K562 (cell line): ENCODE data around the gene CCDC183. TPM values are rescaled to one million over a fixed set of nuclear protein-coding genes. Genes with fewer than 3 reads are reported as not detected.

Experiments used
- CHD2 ChIP-seq: IDR thresholded peaks from 2 replicates; pipeline ENCODE4 v1.6.1; 2011; ENCODE audit warnings: low read depth, low read length
- CREB1 ChIP-seq, 2 experiments: sonication (generic) in 1 of 2; formaldehyde crosslinking in 1 of 2; IDR thresholded peaks; 2 replicates each; pipeline versions ENCODE4 v1.6.1 to v1.8.0; 2012 to 2022; ENCODE audit warnings: inconsistent platforms in 1 of 2, mild to moderate bottlenecking in 1 of 2, missing genetic modification reagents in 1 of 2, moderate library complexity in 1 of 2
- CREM ChIP-seq: IDR thresholded peaks from 2 replicates; pipeline ENCODE4 v1.6.1; 2014; ENCODE audit warnings: antibody characterized with exemption, low read depth
- E2F3 ChIP-seq: fragments of 250-450 bp; sonication (Bioruptor Pico); IDR thresholded peaks from 2 replicates; pipeline ENCODE4 v1.4.0; 2020; ENCODE audit warnings: mild to moderate bottlenecking
- GTF2E2 ChIP-seq: fragments of 200-800 bp; sonication (Bioruptor generic); IDR thresholded peaks from 2 replicates; pipeline ENCODE4 v1.6.1; 2016; ENCODE audit warnings: missing genetic modification characterization, missing compliant biosample characterization
- MBD2 ChIP-seq: sonication (generic); IDR thresholded peaks from 2 replicates; pipeline ENCODE4 v1.6.1; 2016; ENCODE audit warnings: low read depth, borderline replicate concordance
- NRF1 ChIP-seq, 2 experiments: fragments of 450-650 bp; IDR thresholded peaks in 1 of 2; conservative IDR thresholded peaks in 1 of 2; 2 replicates each; pipeline ENCODE4 v1.6.1; 2014; ENCODE audit warnings: mild to moderate bottlenecking in 2 of 2
- PHB ChIP-seq: fragments of 250-450 bp; sonication (Bioruptor Pico); IDR thresholded peaks from 2 replicates; pipeline ENCODE4 v1.5.0; 2021
- POLR2A ChIP-seq: fragments of 450-650 bp; conservative IDR thresholded peaks from 2 replicates; pipeline ENCODE4 v1.6.1; 2016
- RBM14 ChIP-seq: fragments of 200-400 bp; formaldehyde crosslinking; IDR thresholded peaks from 2 replicates; pipeline ENCODE4 v1.6.1; 2018; ENCODE audit warnings: low read depth, mild to moderate bottlenecking, low read length, moderate library complexity, borderline replicate concordance; ENCODE audit not compliant: insufficient read depth
- RBM17 ChIP-seq: fragments of 200-400 bp; formaldehyde crosslinking; IDR thresholded peaks from 2 replicates; pipeline ENCODE4 v1.6.1; 2017; ENCODE audit warnings: low read depth, mild to moderate bottlenecking, low read length, borderline replicate concordance
- RFX1 ChIP-seq: fragments of 450-650 bp; IDR thresholded peaks from 2 replicates; pipeline ENCODE4 v1.6.1; 2016; ENCODE audit warnings: mild to moderate bottlenecking, moderate library complexity
- SP2 ChIP-seq: IDR thresholded peaks from 2 replicates; pipeline ENCODE4 v1.6.1; 2011; ENCODE audit warnings: mild to moderate bottlenecking, low read depth, low read length, moderate library complexity; ENCODE audit not compliant: poor library complexity, severe bottlenecking; ENCODE audit errors: extremely low read depth
- SRSF1 ChIP-seq: fragments of 200-400 bp; formaldehyde crosslinking; IDR thresholded peaks from 2 replicates; pipeline ENCODE4 v1.6.1; 2017; ENCODE audit warnings: mild to moderate bottlenecking, low read depth, low read length, moderate library complexity
- TARDBP ChIP-seq: fragments of 450-650 bp; IDR thresholded peaks from 2 replicates; pipeline ENCODE4 v1.6.1; 2016
- TCF3 ChIP-seq: sonication (generic); formaldehyde crosslinking; IDR thresholded peaks from 2 replicates; pipeline ENCODE4 v1.4.0; 2020; ENCODE audit warnings: mild to moderate bottlenecking, missing genetic modification reagents
- ZNF184 ChIP-seq: sonication (generic); formaldehyde crosslinking; IDR thresholded peaks from 2 replicates; pipeline ENCODE4 v1.5.0; 2020; ENCODE audit warnings: missing genetic modification reagents
- ZNF274 ChIP-seq: IDR thresholded peaks from 2 replicates; pipeline ENCODE4 v1.6.1; 2011; ENCODE audit warnings: low read depth, mild to moderate bottlenecking, low read length, moderate library complexity, borderline replicate concordance
- ZNF551 ChIP-seq: fragments of 250-450 bp; sonication (Bioruptor Pico); IDR thresholded peaks from 2 replicates; pipeline ENCODE4 v1.5.0; 2021; ENCODE audit warnings: mild to moderate bottlenecking, moderate library complexity
- polyA plus RNA-seq, 8 experiments: library from polyadenylated mRNA; depleted of rRNA in 4 of 8; stranded (reverse) in 5 of 8; unstranded in 3 of 8; fragments of >200 nt; fragmentation: Nextera tagmentation in 2 of 8; fragmentation: Illumina TruSeq in 1 of 8; extraction: Ambion mirVana in 2 of 8; extraction: Trizol in 1 of 8; gene quantifications; 2 replicates each; pipeline versions ENCODE4 v1.2.1 to v1.2.3, GENCODE V29; 2011 to 2014; ENCODE audit warnings: inconsistent platforms in 1 of 8, missing spikeins in 1 of 8
- total RNA-seq, 7 experiments: library from RNA; depleted of rRNA in 6 of 7; stranded (reverse); fragments of >200 nt in 6 of 7; fragmentation: Illumina TruSeq in 2 of 7; extraction: Trizol in 2 of 7; gene quantifications; 2 replicates each; pipeline versions ENCODE4 v1.2.1 to v1.2.3, GENCODE V29; 2011 to 2021; ENCODE audit warnings: low replicate concordance in 1 of 7
- TF ChIP-seq, protein P1 (sequence below): fragments of 450-650 bp; IDR thresholded peaks from 2 replicates; pipeline ENCODE4 v1.7.1; 2018; ENCODE audit warnings: mild to moderate bottlenecking, low read depth; ENCODE audit not compliant: partially characterized antibody
- TF ChIP-seq, protein P2 (sequence below): fragments of 250-450 bp; sonication (Bioruptor Pico); IDR thresholded peaks from 2 replicates; pipeline ENCODE4 v1.8.0; 2021; ENCODE audit warnings: moderate library complexity, mild to moderate bottlenecking, inconsistent platforms
- TF ChIP-seq, protein P3 (sequence below): IDR thresholded peaks from 2 replicates; pipeline ENCODE4 v1.6.1; 2016; ENCODE audit warnings: missing genetic modification characterization, missing compliant biosample characterization
- TF ChIP-seq, protein P4 (sequence below): sonication (generic); formaldehyde crosslinking; IDR thresholded peaks from 2 replicates; pipeline ENCODE4 v1.8.1; 2023; ENCODE audit warnings: mild to moderate bottlenecking, missing genetic modification reagents

CCDC183 gene
- total and polyA plus RNA-seq, 9 of the 15 experiments (the other 6 are each of a cell fraction or from before 2014, with no cell fraction given) = 0.21 to 0.60 (median 0.29) TPM; not detected in 4

DNA sequence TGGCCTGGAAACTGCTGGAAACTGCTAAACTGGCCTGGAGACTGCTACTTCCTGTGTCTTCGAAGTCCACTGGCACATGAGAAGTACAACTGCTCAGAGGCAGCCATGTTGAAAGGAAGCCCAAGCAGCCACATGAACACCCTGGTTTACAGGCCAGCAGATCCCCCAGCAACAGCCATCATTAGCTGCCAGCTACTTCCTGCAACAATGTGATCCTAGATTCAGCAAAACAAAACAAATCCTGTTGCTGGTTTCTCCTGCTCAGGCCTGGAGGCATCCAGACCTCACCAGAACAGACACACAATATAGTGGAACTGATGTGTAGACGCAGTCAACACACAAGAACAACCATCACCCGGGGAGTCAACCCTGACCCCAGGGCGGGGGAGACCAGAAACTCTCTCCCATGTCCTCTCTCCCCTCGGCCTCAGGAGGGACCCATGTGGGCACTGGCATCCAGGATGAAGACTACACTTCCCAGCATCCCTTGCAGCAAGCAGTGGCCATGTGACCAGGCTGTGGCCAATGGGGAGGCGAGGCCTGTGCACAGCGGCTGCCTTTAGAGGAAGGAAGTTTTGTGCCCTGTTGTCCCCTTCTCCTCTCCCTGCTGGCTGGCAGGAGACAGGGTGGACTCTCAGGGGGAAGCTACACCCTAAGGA lies 22.6 kb upstream of the CCDC183 start (continued):
- TF ChIP-seq, protein P1, sequence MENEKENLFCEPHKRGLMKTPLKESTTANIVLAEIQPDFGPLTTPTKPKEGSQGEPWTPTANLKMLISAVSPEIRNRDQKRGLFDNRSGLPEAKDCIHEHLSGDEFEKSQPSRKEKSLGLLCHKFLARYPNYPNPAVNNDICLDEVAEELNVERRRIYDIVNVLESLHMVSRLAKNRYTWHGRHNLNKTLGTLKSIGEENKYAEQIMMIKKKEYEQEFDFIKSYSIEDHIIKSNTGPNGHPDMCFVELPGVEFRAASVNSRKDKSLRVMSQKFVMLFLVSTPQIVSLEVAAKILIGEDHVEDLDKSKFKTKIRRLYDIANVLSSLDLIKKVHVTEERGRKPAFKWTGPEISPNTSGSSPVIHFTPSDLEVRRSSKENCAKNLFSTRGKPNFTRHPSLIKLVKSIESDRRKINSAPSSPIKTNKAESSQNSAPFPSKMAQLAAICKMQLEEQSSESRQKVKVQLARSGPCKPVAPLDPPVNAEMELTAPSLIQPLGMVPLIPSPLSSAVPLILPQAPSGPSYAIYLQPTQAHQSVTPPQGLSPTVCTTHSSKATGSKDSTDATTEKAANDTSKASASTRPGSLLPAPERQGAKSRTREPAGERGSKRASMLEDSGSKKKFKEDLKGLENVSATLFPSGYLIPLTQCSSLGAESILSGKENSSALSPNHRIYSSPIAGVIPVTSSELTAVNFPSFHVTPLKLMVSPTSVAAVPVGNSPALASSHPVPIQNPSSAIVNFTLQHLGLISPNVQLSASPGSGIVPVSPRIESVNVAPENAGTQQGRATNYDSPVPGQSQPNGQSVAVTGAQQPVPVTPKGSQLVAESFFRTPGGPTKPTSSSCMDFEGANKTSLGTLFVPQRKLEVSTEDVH = no peak
- TF ChIP-seq, protein P2, sequence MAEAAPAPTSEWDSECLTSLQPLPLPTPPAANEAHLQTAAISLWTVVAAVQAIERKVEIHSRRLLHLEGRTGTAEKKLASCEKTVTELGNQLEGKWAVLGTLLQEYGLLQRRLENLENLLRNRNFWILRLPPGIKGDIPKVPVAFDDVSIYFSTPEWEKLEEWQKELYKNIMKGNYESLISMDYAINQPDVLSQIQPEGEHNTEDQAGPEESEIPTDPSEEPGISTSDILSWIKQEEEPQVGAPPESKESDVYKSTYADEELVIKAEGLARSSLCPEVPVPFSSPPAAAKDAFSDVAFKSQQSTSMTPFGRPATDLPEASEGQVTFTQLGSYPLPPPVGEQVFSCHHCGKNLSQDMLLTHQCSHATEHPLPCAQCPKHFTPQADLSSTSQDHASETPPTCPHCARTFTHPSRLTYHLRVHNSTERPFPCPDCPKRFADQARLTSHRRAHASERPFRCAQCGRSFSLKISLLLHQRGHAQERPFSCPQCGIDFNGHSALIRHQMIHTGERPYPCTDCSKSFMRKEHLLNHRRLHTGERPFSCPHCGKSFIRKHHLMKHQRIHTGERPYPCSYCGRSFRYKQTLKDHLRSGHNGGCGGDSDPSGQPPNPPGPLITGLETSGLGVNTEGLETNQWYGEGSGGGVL (CRISPR knock-in tag) = no peak
- TF ChIP-seq MBD2 (peak; percentile 44; the same call in 1 of the 2 replicates), GTF2E2 (tag) (no peak), ZNF274 (no peak), TARDBP (no peak), RBM17 (no peak), E2F3 (no peak), PHB (CRISPR knock-in tag) (no peak), NRF1 (conservative IDR thresholded peaks at IDR 0.05 in 1 of 2, IDR thresholded peaks at IDR 0.05 in 1 of 2) (no peak), ZNF551 (CRISPR knock-in tag) (no peak), POLR2A (no peak), CREB1 (IDR thresholded peaks at IDR 0.05) (no peak), CREB1 (CRISPR knock-in tag; IDR thresholded peaks at IDR 0.05) (no peak), RBM14 (no peak), CHD2 (peak; percentile 21; the same call in 1 of the 2 replicates), TCF3 (no peak), SRSF1 (no peak), RFX1 (no peak), SP2 (no peak), ZNF184 (CRISPR knock-in tag) (no peak), CREM (0 out of 2 replicates have a peak, but pooled peaks have one; percentile 44)
- TF ChIP-seq, protein P3, sequence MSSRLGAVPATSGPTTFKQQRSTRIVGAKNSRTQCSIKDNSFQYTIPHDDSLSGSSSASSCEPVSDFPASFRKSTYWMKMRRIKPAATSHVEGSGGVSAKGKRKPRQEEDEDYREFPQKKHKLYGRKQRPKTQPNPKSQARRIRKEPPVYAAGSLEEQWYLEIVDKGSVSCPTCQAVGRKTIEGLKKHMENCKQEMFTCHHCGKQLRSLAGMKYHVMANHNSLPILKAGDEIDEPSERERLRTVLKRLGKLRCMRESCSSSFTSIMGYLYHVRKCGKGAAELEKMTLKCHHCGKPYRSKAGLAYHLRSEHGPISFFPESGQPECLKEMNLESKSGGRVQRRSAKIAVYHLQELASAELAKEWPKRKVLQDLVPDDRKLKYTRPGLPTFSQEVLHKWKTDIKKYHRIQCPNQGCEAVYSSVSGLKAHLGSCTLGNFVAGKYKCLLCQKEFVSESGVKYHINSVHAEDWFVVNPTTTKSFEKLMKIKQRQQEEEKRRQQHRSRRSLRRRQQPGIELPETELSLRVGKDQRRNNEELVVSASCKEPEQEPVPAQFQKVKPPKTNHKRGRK = no peak
- TF ChIP-seq, protein P4, sequence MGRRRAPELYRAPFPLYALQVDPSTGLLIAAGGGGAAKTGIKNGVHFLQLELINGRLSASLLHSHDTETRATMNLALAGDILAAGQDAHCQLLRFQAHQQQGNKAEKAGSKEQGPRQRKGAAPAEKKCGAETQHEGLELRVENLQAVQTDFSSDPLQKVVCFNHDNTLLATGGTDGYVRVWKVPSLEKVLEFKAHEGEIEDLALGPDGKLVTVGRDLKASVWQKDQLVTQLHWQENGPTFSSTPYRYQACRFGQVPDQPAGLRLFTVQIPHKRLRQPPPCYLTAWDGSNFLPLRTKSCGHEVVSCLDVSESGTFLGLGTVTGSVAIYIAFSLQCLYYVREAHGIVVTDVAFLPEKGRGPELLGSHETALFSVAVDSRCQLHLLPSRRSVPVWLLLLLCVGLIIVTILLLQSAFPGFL (CRISPR knock-in tag) = no peak
